Left lung (tissue), 10 donors: ENCODE results near the gene SYNDIG1. TPM values are rescaled to one million over a fixed set of nuclear protein-coding genes. Genes with fewer than 3 reads are reported as not detected.
"Not testable (repeated sequence)": the region's sequence is repeated elsewhere in the genome, so short reads cannot be mapped to it uniquely, and the experiment has no call there.

Experiments
- ATAC-seq: fragments of 200-7000 bp; cut with Tn5 transposase; one replicate; pipeline ENCODE4 v1.9.1; 2020; ENCODE audit warnings: moderate library complexity
- DNase-seq, 4 donors: peaks; one replicate each; pipeline ENCODE4 v3.0.0-alpha.2; 2013 to 2020
- H3K27ac ChIP-seq, 2 donors: fragments of 200-600 bp; sonication (generic) in 1 of 2; one replicate each; pipeline versions ENCODE4 v1.5.0 to v1.8.0; 2020 to 2021
- H3K27me3 ChIP-seq, 2 donors: fragments of 200-600 bp; sonication (generic) in 1 of 2; one replicate each; pipeline versions ENCODE4 v1.5.0 to v1.8.0; 2020 to 2021
- H3K36me3 ChIP-seq, 2 donors: fragments of 200-600 bp; sonication (generic) in 1 of 2; one replicate each; pipeline versions ENCODE4 v1.5.0 to v1.8.0; 2020 to 2021
- H3K4me1 ChIP-seq, 2 donors: fragments of 200-600 bp; one replicate each; pipeline ENCODE4 v1.8.0; 2021
- H3K4me3 ChIP-seq, 2 donors: fragments of 200-600 bp; sonication (generic) in 1 of 2; one replicate each; pipeline versions ENCODE4 v1.5.0 to v1.8.0; 2020 to 2021; ENCODE audit warnings: mild to moderate bottlenecking in 1 of 2
- H3K9me3 ChIP-seq, 2 donors: fragments of 200-600 bp; sonication (generic) in 1 of 2; one replicate each; pipeline versions ENCODE4 v1.5.0 to v1.8.0; 2020 to 2021
- intact Hi-C, 2 donors: fragments of 100-400 bp; cut with DNase I; formaldehyde crosslinking; loops; one replicate each; pipeline versions ENCODE4 v1.11.2 to v1.14.2; 2022
- polyA plus RNA-seq, 6 donors: library from polyadenylated mRNA; unstranded; fragments of 120-200 nt; gene quantifications; one replicate each; pipeline ENCODE4 v1.2.1, GENCODE V29; 2013; ENCODE audit not compliant: insufficient read length in 6 of 6
- total RNA-seq, 2 donors: library from RNA; stranded (reverse); fragmentation: NEBNext Ultra II Directional; extraction: Animal tissue kit (Norgen Biotek cat#: 25700); gene quantifications; one replicate each; pipeline ENCODE4 v1.2.1, GENCODE V29; 2021
- TF ChIP-seq, protein P1 (sequence below), 2 donors: fragments of 200-600 bp; sonication (generic) in 1 of 2; IDR thresholded peaks; one replicate each; pipeline versions ENCODE4 v1.5.0 to v1.8.0; 2021; ENCODE audit warnings: antibody characterized with exemption in 2 of 2
- donor health status: DM: no; HTN: yes; CAD: no.
- donor health status: DM: no; HTN: no; CAD: no.

SYNDIG1 gene
- total and polyA plus RNA-seq, 8 donors, result 1.3 to 7.8 (median 5.4) TPM

DNA sequence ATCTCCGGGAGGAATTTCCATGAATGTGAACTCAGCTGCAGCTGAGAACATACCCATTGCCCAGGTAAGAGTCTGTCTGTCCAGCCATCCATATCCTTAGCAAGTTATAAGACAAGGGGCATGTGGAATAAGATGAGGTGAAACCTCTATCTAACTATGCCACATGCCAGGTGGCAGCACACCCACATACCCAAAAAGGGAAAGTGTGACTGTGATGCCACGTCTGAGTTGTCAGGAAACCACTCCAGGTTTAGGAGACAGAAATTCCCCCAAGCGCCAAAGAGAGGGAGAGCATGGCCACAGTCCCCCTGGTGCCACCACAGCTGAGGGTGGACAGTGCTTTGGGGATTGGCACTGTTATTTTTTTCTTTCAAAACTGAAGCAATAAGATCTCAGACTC lies 36.7 kb downstream of the SYNDIG1 start:
- no peak for ATAC-seq
- TF ChIP-seq, protein P1, sequence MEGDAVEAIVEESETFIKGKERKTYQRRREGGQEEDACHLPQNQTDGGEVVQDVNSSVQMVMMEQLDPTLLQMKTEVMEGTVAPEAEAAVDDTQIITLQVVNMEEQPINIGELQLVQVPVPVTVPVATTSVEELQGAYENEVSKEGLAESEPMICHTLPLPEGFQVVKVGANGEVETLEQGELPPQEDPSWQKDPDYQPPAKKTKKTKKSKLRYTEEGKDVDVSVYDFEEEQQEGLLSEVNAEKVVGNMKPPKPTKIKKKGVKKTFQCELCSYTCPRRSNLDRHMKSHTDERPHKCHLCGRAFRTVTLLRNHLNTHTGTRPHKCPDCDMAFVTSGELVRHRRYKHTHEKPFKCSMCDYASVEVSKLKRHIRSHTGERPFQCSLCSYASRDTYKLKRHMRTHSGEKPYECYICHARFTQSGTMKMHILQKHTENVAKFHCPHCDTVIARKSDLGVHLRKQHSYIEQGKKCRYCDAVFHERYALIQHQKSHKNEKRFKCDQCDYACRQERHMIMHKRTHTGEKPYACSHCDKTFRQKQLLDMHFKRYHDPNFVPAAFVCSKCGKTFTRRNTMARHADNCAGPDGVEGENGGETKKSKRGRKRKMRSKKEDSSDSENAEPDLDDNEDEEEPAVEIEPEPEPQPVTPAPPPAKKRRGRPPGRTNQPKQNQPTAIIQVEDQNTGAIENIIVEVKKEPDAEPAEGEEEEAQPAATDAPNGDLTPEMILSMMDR (IDR thresholded peaks at IDR 0.05), result no peak
- Histone ChIP-seq H3K4me1 (no peaks in the 10 kb centered on the region), H3K36me3 (no peaks in the 10 kb centered on the region), H3K27me3 (peaks cover 0 to 24% of the 10 kb centered on the region in 2 donors), H3K27ac (no peak overlapping the region), H3K9me3 (no peaks in the 10 kb centered on the region), H3K4me3 (no peak overlapping the region)
- intact Hi-C loops, result no loop called here
- DNase-seq, result no peak

DNA sequence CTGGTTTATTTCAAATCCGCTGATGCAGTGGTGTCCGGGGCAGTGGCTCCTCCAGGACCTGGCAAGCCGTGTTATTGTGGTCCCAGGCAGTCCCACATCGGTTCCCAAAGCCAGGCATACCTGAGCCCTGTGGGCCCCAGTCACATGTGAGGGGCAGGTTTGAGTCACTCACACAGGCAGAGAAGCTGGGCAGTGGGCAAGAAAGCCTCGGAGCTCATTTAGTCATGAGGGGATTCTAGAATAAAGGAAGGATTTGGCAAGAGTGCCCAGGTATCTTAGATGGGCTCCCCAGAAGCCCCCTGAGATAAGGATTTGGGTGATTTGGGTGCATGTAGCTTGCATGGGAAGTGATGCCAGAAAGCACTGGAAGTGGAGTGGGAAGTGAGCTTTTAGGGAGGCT lies 37.3 kb downstream of the SYNDIG1 start:
- Histone ChIP-seq H3K4me1 (no peaks in the 10 kb centered on the region), H3K9me3 (no peaks in the 10 kb centered on the region), H3K4me3 (no peak overlapping the region), H3K36me3 (no peaks in the 10 kb centered on the region), H3K27ac (no peak overlapping the region), H3K27me3 (peaks cover 0 to 24% of the 10 kb centered on the region in 2 donors)
- intact Hi-C loops, result no loop called here
- DNase-seq, result no peak
- TF ChIP-seq, protein P1 (IDR thresholded peaks at IDR 0.05), result no peak
- ATAC-seq, result no peak

DNA sequence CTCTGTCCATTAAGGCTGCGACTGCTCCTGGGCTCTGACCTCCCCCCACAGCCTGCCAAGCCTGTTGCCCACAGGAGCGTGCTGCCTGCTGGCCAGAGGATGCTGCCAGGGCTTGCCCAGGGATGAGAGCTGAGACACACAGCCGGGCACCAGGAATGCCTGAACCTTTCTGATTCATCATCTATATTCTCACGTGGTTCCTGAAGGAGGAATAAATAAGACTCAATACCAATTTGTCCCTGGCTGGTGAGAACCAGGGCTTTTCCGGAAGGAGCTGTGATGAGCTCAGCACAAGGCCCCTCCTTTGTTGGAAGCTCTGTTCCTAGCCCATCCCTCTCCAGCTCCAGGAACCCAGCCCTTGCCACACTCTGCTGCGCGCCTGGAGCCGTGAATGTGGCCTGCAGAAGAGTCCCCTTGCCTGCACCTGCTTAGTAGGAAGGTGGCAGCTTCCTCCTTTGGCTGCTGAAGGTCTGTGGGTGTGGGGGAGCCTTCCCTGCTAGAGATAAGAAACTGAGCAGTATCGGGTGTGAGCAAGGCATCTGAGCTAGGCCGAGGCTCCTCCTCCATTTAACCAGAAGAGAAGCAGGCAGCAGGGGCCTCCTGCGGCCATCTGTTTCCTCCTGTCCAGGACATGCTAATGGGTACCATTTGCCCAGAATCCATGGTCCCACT lies 37.9 kb downstream of the SYNDIG1 start:
- intact Hi-C loops, result no loop called here
- peaks cover 0 to 27% of the 10 kb centered on the region in 2 donors for H3K27me3 ChIP-seq
- no peaks in the 10 kb centered on the region for H3K36me3 ChIP-seq
- H3K4me3 ChIP-seq, result no peak overlapping the region
- no peaks in the 10 kb centered on the region for H3K4me1 ChIP-seq
- TF ChIP-seq, protein P1 (IDR thresholded peaks at IDR 0.05), result no peak
- no peak overlapping the region for H3K27ac ChIP-seq
- no peak for ATAC-seq
- DNase-seq, result no peak
- H3K9me3 ChIP-seq, result no peaks in the 10 kb centered on the region

DNA sequence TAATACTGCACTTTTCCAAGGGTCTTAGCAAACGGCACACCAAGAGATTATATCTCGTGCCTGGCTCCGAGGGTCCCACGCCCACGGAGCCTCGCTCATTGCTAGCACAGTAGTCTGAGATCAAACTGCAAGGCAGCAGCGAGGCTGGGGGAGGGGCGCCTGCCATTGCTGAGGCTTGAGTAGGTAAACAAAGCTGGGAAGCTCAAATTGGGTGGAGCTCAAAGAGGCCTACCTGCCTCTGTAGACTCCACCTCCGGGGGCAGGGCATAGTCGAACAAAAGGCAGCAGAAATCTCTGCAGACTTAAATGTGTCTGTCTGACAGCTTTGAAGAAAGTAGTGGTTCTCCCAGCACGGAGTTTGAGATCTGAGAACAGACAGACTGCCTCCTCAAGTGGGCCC lies 43.0 kb downstream of the SYNDIG1 start:
- H3K36me3 ChIP-seq, H3K4me1 ChIP-seq, H3K4me3 ChIP-seq, H3K27me3 ChIP-seq, H3K27ac ChIP-seq, ATAC-seq, H3K9me3 ChIP-seq, DNase-seq, intact Hi-C loops: not testable (repeated sequence)

DNA sequence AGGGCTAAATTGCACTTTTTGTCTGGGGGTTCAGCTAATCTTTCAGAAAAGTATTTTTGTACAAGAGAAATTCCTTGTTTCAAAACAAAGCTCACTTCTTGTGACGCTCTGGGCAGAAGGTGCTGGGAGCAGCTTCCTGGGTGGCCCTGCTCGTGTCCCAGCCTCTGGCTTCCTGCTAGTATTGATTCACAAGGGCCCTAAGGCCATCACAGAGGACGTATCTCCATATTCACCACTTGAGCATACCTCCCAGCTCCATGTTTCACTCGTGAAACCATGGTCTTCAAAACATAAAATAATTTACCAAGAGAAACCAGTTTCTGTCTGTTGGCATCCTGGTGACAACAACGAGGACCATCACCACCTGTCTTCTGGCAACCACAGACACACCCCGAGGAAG lies 49.1 kb downstream of the SYNDIG1 start:
- TF ChIP-seq, protein P1 (IDR thresholded peaks at IDR 0.05), result no peak
- H3K4me3 ChIP-seq, result no peak overlapping the region
- no peaks in the 10 kb centered on the region for H3K27me3 ChIP-seq
- H3K36me3 ChIP-seq, result no peaks in the 10 kb centered on the region
- H3K4me1 ChIP-seq, result no peaks in the 10 kb centered on the region
- no peaks in the 10 kb centered on the region for H3K9me3 ChIP-seq
- no peak for ATAC-seq
- no peak overlapping the region for H3K27ac ChIP-seq
- intact Hi-C loops, result no loop called here
- no peak for DNase-seq

DNA sequence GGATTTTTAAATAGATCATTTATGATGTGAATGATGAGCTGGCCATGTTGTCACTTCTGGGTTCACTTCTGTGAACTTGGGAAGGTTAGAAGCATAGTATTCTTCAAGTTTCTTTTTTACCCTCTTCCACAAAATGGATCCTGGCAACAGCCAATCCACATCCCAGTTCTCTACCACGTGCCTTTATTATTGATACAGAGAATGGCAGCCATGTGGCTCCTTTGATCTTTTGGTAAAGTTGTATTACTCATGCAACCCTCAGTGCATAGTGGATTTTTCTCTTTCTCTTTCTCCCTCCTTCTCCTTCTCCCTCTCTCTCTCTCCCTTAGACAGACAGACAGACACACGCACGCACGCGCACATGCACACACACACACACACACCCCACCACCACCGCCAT lies 50.0 kb downstream of the SYNDIG1 start:
- TF ChIP-seq, protein P1 (IDR thresholded peaks at IDR 0.05), result no peak
- H3K4me3 ChIP-seq, result no peak overlapping the region
- H3K36me3 ChIP-seq, result no peaks in the 10 kb centered on the region
- DNase-seq (no peak), ATAC-seq (no peak)
- H3K9me3 ChIP-seq, result no peaks in the 10 kb centered on the region
- intact Hi-C loops, result no loop called here
- H3K4me1 ChIP-seq, result no peaks in the 10 kb centered on the region
- H3K27ac ChIP-seq, result no peak overlapping the region
- no peaks in the 10 kb centered on the region for H3K27me3 ChIP-seq
